ENCODE data around the gene ZNF584.

GRCh38 chr19:58428617-58429016 is 20.2 kb downstream of the ZNF584 start:
- TF ChIP-seq CTCF (IDR thresholded peaks at IDR 0.05 in 2 of 3, conservative IDR thresholded peaks at IDR 0.05 in 1 of 3; ENCODE audit: control insufficient read depth in 2 of 3, extremely low read depth in 1 of 3, insufficient read depth in 1 of 3, low read depth in 3 of 3, low read length in 3 of 3) (no peak), CBX3 (IDR thresholded peaks at IDR 0.05; ENCODE audit: borderline replicate concordance, low read depth) (no peak), ASH2L (IDR thresholded peaks at IDR 0.05; ENCODE audit: borderline replicate concordance, low read depth) (no peak), EP300 (IDR thresholded peaks at IDR 0.05; ENCODE audit: borderline replicate concordance in 1 of 2, control insufficient read depth in 1 of 2, low read depth in 2 of 2, low read length in 2 of 2) (no peak), MAX (IDR thresholded peaks at IDR 0.05; ENCODE audit: low read depth, low read length) (no peak), RFX5 (IDR thresholded peaks at IDR 0.05; ENCODE audit: low read depth, low read length) (no peak)
- TF ChIP-seq, protein P1, sequence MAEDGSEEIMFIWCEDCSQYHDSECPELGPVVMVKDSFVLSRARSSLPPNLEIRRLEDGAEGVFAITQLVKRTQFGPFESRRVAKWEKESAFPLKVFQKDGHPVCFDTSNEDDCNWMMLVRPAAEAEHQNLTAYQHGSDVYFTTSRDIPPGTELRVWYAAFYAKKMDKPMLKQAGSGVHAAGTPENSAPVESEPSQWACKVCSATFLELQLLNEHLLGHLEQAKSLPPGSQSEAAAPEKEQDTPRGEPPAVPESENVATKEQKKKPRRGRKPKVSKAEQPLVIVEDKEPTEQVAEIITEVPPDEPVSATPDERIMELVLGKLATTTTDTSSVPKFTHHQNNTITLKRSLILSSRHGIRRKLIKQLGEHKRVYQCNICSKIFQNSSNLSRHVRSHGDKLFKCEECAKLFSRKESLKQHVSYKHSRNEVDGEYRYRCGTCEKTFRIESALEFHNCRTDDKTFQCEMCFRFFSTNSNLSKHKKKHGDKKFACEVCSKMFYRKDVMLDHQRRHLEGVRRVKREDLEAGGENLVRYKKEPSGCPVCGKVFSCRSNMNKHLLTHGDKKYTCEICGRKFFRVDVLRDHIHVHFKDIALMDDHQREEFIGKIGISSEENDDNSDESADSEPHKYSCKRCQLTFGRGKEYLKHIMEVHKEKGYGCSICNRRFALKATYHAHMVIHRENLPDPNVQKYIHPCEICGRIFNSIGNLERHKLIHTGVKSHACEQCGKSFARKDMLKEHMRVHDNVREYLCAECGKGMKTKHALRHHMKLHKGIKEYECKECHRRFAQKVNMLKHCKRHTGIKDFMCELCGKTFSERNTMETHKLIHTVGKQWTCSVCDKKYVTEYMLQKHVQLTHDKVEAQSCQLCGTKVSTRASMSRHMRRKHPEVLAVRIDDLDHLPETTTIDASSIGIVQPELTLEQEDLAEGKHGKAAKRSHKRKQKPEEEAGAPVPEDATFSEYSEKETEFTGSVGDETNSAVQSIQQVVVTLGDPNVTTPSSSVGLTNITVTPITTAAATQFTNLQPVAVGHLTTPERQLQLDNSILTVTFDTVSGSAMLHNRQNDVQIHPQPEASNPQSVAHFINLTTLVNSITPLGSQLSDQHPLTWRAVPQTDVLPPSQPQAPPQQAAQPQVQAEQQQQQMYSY (CRISPR knock-in tag; IDR thresholded peaks at IDR 0.05): no peak
